GM12878 (cell line): Measurements from ENCODE around the gene FGFRL1.

Experiments
- ASH2L ChIP-seq: fragments of 300-600, 200-600 bp; sonication (generic); IDR thresholded peaks from 2 replicates; pipeline ENCODE4 v1.6.1; 2017; ENCODE audit warnings: low read depth, mild to moderate bottlenecking, borderline replicate concordance
- ATF3 ChIP-seq: IDR thresholded peaks from 2 replicates; pipeline ENCODE4 v1.6.1; 2011; ENCODE audit warnings: low read depth, mild to moderate bottlenecking, low read length, moderate library complexity, borderline replicate concordance; ENCODE audit errors: extremely low read depth
- CTCF ChIP-seq, 3 experiments: IDR thresholded peaks in 2 of 3; conservative IDR thresholded peaks in 1 of 3; 2 replicates each; pipeline ENCODE4 v1.5.1; 2011; ENCODE audit warnings: low read depth in 3 of 3, low read length in 3 of 3, mild to moderate bottlenecking in 3 of 3, control low read depth in 2 of 3, moderate library complexity in 2 of 3, inconsistent platforms in 1 of 3, mixed read lengths in 1 of 3; ENCODE audit not compliant: control insufficient read depth in 2 of 3, insufficient read depth in 1 of 3; ENCODE audit errors: extremely low read depth in 1 of 3
- EP300 ChIP-seq, 2 experiments: fragments of 150-350 bp in 1 of 2; IDR thresholded peaks; 2 replicates each; pipeline ENCODE4 v1.6.1; 2011 to 2012; ENCODE audit warnings: low read depth in 2 of 2, low read length in 2 of 2, borderline replicate concordance in 1 of 2, improper control_type of control experiment in 1 of 2, inconsistent platforms in 1 of 2; ENCODE audit not compliant: control insufficient read depth in 1 of 2
- ESRRA ChIP-seq: IDR thresholded peaks from 2 replicates; pipeline ENCODE4 v1.6.1; 2012; ENCODE audit warnings: mild to moderate bottlenecking, low read length, improper control_type of control experiment
- IKZF1 ChIP-seq: fragments of 450-650 bp; conservative IDR thresholded peaks from 2 replicates; pipeline ENCODE4 v1.6.1; 2017; ENCODE audit warnings: antibody characterized with exemption, mild to moderate bottlenecking
- MAX ChIP-seq: IDR thresholded peaks from 2 replicates; pipeline ENCODE4 v1.6.1; 2012; ENCODE audit warnings: low read depth, low read length, improper control_type of control experiment
- POLR2A ChIP-seq: IDR thresholded peaks from 2 replicates; pipeline ENCODE4 v1.6.1; 2011; ENCODE audit warnings: low read depth, mild to moderate bottlenecking, low read length
- POLR2AphosphoS5 ChIP-seq: IDR thresholded peaks from 2 replicates; pipeline ENCODE4 v1.6.1; 2011; ENCODE audit warnings: mild to moderate bottlenecking, low read length, inconsistent platforms
- RELA ChIP-seq: fragments of 450-650 bp; IDR thresholded peaks from 2 replicates; pipeline ENCODE4 v1.8.0; 2014; ENCODE audit warnings: borderline replicate concordance; ENCODE audit not compliant: partially characterized antibody
- SP1 ChIP-seq: IDR thresholded peaks from one replicate; pipeline ENCODE4 v1.6.1; 2011; ENCODE audit warnings: low read depth, low read length
- TARDBP ChIP-seq: IDR thresholded peaks from 2 replicates; pipeline ENCODE4 v1.6.1; 2016; ENCODE audit warnings: borderline replicate concordance
- YY1 ChIP-seq: IDR thresholded peaks from 2 replicates; pipeline ENCODE4 v1.6.1; 2011; ENCODE audit warnings: low read depth, mild to moderate bottlenecking, low read length
- ZNF274 ChIP-seq: IDR thresholded peaks from one replicate; pipeline ENCODE4 v1.8.0; 2011; ENCODE audit not compliant: insufficient read length, insufficient read depth

- TF ChIP-seq EP300 (IDR thresholded peaks at IDR 0.05; ENCODE audit: borderline replicate concordance in 1 of 2, control insufficient read depth in 1 of 2, low read depth in 2 of 2, low read length in 2 of 2) (no peak), POLR2AphosphoS5 (no peak), ZNF274 (no peak), SP1 (no peak), ASH2L (no peak), TARDBP (no peak), ATF3 (no peak), CTCF (IDR thresholded peaks at IDR 0.05 in 2 of 3, conservative IDR thresholded peaks at IDR 0.05 in 1 of 3; ENCODE audit: control insufficient read depth in 2 of 3, extremely low read depth in 1 of 3, insufficient read depth in 1 of 3, low read depth in 3 of 3, low read length in 3 of 3) (no peak), ESRRA (no peak), IKZF1 (no peak), RELA (no peak), YY1 (no peak), MAX (no peak), POLR2A (no peak)
These were observed 13.6 kb downstream of the FGFRL1 start for GRCh38 chr4:1024882-1025545.
